ENCODE results near the gene SLC9C1. TPM values are rescaled to one million over a fixed set of nuclear protein-coding genes. Genes with fewer than 3 reads are reported as not detected.

Gene SLC9C1
- total RNA-seq, 1 experiment from 2014 or later: not detected

- peaks cover 5% of the 10 kb centered on the region for H3K36me3 Mint-ChIP-seq (ENCODE audit: insufficient read depth, unreplicated experiment)
- no peak overlapping the region for H3K27ac Mint-ChIP-seq (ENCODE audit: unreplicated experiment)
- H3K4me1 Mint-ChIP-seq (ENCODE audit: low read depth, unreplicated experiment): peaks cover 10% of the 10 kb centered on the region
- DNase-seq: no peak
- no peaks in the 10 kb centered on the region for H3K27me3 Mint-ChIP-seq (ENCODE audit: unreplicated experiment)
- intact Hi-C loops (cut with micrococcal nuclease; ENCODE audit: unreplicated experiment): loop anchor here (10.0 kb wide), 1 partner anchor 194 kb away; no protein-coding TSS in a partner anchor
- TF ChIP-seq CTCF (IDR thresholded peaks at IDR 0.05; ENCODE audit: unreplicated experiment): no peak
- no TSS peak for BruUV-seq (replicated peaks)
- H3K4me3 Mint-ChIP-seq (ENCODE audit: low read depth, unreplicated experiment): no peak overlapping the region
- H3K9me3 Mint-ChIP-seq (ENCODE audit: low read depth, unreplicated experiment): no peaks in the 10 kb centered on the region
- CTCF ChIA-PET: no interaction called here
Measured at GRCh38 chr3:112131111-112131510, 162.9 kb downstream of the SLC9C1 start.

GRCh38 chr3:112130638-112130993 lies 163.4 kb downstream of the SLC9C1 start:
- Mint-ChIP-seq H3K27ac (ENCODE audit: unreplicated experiment) (no peak overlapping the region), H3K4me3 (ENCODE audit: low read depth, unreplicated experiment) (no peak overlapping the region), H3K36me3 (ENCODE audit: insufficient read depth, unreplicated experiment) (peaks cover 5% of the 10 kb centered on the region), H3K4me1 (ENCODE audit: low read depth, unreplicated experiment) (peaks cover 10% of the 10 kb centered on the region), H3K9me3 (ENCODE audit: low read depth, unreplicated experiment) (no peaks in the 10 kb centered on the region), H3K27me3 (ENCODE audit: unreplicated experiment) (no peaks in the 10 kb centered on the region)
- intact Hi-C loops (cut with micrococcal nuclease; ENCODE audit: unreplicated experiment): loop anchor here (10.0 kb wide), 1 partner anchor 194 kb away; no protein-coding TSS in a partner anchor
- CTCF ChIA-PET: no interaction called here
- no peak for DNase-seq
- no peak for TF ChIP-seq CTCF (IDR thresholded peaks at IDR 0.05; ENCODE audit: unreplicated experiment)
- BruUV-seq (replicated peaks): no TSS peak

DNA sequence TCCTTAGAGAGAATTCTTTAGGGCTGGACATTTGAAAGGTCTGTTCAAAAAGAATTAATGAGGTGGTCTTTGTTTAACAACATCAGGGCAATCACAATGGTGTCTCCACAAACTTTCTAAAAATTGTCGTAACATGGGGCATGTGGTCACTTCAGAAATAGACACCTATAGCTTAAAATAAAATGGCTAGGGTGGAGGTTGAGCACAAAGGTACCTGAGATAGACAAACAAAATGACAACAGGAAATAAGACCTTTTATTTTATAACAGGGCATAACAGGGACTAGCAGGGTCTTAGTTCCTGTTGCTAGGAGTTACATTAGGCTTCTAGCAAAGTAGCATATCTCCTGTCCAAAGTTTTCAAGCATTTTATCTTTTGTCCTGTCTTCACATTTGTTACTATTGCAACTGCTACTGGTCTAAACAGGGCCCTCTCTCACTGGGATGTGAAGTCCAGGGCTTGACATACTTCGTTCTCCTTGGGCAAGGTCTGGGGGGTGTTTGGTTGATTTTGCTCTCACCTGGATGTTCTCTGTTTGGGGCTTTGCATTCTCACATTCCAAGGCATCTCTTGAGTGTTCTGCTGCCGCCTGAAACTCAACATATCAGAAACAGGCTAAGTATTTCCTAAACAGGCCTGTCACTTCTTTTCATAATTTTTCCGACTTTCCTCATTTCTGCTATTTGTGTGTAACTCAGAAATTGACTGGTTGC lies 163.9 kb downstream of the SLC9C1 start:
- Mint-ChIP-seq H3K9me3 (ENCODE audit: low read depth, unreplicated experiment) (no peaks in the 10 kb centered on the region), H3K27ac (ENCODE audit: unreplicated experiment) (no peak overlapping the region), H3K27me3 (ENCODE audit: unreplicated experiment) (no peaks in the 10 kb centered on the region), H3K4me3 (ENCODE audit: low read depth, unreplicated experiment) (no peak overlapping the region), H3K36me3 (ENCODE audit: insufficient read depth, unreplicated experiment) (peaks cover 5% of the 10 kb centered on the region), H3K4me1 (ENCODE audit: low read depth, unreplicated experiment) (peaks cover 9% of the 10 kb centered on the region)
- no peak for TF ChIP-seq CTCF (IDR thresholded peaks at IDR 0.05; ENCODE audit: unreplicated experiment)
- intact Hi-C loops (cut with micrococcal nuclease; ENCODE audit: unreplicated experiment): loop anchor here (10.0 kb wide), 1 partner anchor 195 kb away; no protein-coding TSS in a partner anchor
- CTCF ChIA-PET: no interaction called here
- no peak for DNase-seq
- BruUV-seq (replicated peaks): no TSS peak

DNA sequence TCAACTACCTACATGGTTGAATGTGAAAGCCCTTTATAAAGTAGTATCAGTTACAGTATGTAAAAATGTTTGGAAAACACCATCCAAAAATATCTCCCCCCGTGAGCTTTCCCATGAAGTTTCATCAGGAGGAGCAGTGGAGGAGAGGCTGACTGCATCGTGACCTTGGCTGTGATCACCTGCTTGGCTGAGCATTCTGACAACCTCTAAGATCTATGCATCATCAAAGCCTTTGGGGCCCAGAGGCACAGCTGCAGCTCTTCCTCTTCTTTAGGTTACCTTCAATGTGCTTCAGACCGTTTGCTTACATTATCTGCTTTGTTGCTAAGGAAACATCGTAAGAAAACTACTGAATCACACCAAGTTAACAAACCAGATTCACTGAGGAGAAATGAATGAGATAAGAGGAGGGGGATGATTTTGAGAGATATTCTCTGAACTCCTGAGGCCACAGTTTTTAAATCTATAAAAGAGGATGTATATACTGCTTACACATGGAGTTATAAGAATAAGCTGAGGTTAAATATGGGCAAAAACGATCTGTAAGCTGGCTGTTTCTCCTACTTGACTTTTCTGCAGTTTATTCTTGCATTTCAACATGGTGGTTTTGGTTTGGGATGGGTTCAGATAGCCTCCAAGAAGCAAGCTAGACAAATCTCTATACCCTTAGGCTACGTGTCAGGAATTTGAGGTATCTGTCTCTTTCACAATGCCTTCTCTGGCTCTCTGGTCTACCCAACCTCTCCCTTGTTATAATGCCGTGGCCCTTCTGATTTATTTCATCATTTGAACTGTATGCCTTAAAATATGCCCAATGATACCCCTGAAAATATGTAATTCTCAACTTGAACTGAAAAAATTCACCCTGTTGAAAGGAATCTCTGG lies 164.9 kb downstream of the SLC9C1 start:
- no peak overlapping the region for H3K4me3 Mint-ChIP-seq (ENCODE audit: low read depth, unreplicated experiment)
- CTCF ChIA-PET: no interaction called here
- BruUV-seq (replicated peaks): no TSS peak
- no peaks in the 10 kb centered on the region for H3K27me3 Mint-ChIP-seq (ENCODE audit: unreplicated experiment)
- H3K27ac Mint-ChIP-seq (ENCODE audit: unreplicated experiment): no peak overlapping the region
- no peaks in the 10 kb centered on the region for H3K9me3 Mint-ChIP-seq (ENCODE audit: low read depth, unreplicated experiment)
- no peak for TF ChIP-seq CTCF (IDR thresholded peaks at IDR 0.05; ENCODE audit: unreplicated experiment)
- no peak for DNase-seq
- peaks cover 5% of the 10 kb centered on the region for H3K36me3 Mint-ChIP-seq (ENCODE audit: insufficient read depth, unreplicated experiment)
- no peaks in the 10 kb centered on the region for H3K4me1 Mint-ChIP-seq (ENCODE audit: low read depth, unreplicated experiment)
- intact Hi-C loops (cut with micrococcal nuclease; ENCODE audit: unreplicated experiment): no loop called here

Measured in Calu3 (cell line).